ENCODE measurements around the gene ANKRD34C. TPM values are rescaled to one million over a fixed set of nuclear protein-coding genes. Genes with fewer than 3 reads are reported as not detected.

The ANKRD34C gene
- total and polyA plus RNA-seq, 2 experiments from 2014 or later, result not detected

DNA sequence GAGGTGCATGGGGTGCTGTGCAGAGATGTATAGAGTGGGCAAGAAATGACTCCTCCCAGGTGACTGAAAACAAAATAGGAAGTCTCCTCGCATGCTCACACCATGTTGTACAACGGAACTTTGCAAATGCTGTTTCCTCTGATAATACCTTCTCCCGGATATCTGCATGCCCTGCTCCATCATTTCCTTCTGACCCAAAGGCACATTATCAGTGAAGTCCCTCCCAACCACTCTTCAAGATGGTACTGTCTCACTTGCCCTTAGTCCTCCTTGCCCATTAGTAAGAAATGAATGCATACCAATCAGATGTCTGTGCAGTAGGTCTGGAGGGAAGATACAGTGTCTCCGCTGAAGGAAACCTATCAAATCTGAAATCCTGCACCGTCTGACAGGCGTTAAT lies 40.4 kb downstream of the ANKRD34C start (continued):
- TF ChIP-seq ZNF462 (CRISPR knock-in tag; IDR thresholded peaks at IDR 0.05) (no peak), ZNF114 (CRISPR knock-in tag; IDR thresholded peaks at IDR 0.05) (no peak), ETS1 (IDR thresholded peaks at IDR 0.05) (no peak), STAT1 (IDR thresholded peaks at IDR 0.05; ENCODE audit: unreplicated experiment) (no peak), NANOG (IDR thresholded peaks at IDR 0.05; ENCODE audit: borderline replicate concordance) (no peak), JUNB (IDR thresholded peaks at IDR 0.05; ENCODE audit: unreplicated experiment) (no peak)

DNA sequence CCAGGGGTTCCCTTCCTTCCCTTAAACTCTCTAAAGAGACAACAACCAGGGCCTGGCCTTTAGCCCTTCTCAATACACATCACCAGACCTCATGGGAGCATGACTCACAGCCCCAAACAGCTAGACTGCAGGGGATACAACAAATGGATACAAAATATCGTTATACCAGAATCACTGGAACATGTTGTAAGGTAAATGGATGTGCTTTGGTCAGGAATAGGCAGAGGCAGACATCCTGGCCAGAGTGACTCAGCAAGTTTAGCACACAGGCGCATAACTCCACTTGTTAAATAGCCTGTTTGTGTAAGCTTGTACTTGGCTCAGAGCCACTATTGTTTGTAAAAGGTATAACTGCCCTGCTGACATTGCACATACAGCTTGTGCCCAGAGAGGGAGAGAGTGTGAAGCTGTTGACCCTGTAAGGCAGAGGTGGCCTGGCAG lies 46.7 kb downstream of the ANKRD34C start:
- H3K36me3 ChIP-seq (ENCODE audit: insufficient read depth), result no peaks in the 10 kb centered on the region
- Mint-ChIP-seq H3K27me3 (ENCODE audit: insufficient read depth, low read depth, poor library complexity) (peaks cover 5% of the 10 kb centered on the region), H3K36me3 (ENCODE audit: low read depth) (peaks cover 3% of the 10 kb centered on the region), H3K27ac (peak overlapping the region; percentile 60; the same call in 1 of the 2 replicates), H3K9me3 (no peaks in the 10 kb centered on the region; the same call in 2 of the 3 replicates), H3K4me3 (no peak overlapping the region), H3K4me1 (peaks cover 10% of the 10 kb centered on the region)
- no peak overlapping the region for H3K27ac ChIP-seq (ENCODE audit: low read depth)
- H3K4me1 ChIP-seq (ENCODE audit: insufficient read depth), result no peaks in the 10 kb centered on the region
- peaks cover 6% of the 10 kb centered on the region; the same call in 1 of the 2 replicates for H4K20me1 ChIP-seq (replicated peaks; ENCODE audit: insufficient read depth)
- H3F3A ChIP-seq (replicated peaks; ENCODE audit: low read depth), result no peaks in the 10 kb centered on the region
- no peak overlapping the region for H3K4me2 ChIP-seq
- no peak for DNase-seq (ENCODE audit: low spot score)
- no peaks in the 10 kb centered on the region for H3K27me3 ChIP-seq (ENCODE audit: insufficient read depth)
- H3K79me2 ChIP-seq (replicated peaks; ENCODE audit: insufficient read depth), result no peaks in the 10 kb centered on the region
- H3K4me3 ChIP-seq, result no peak overlapping the region
- peak; percentile 25; the same call in 1 of the 3 replicates for ATAC-seq
- H2AFZ ChIP-seq, result no peak overlapping the region
- no peaks in the 10 kb centered on the region for H3K9me2 ChIP-seq (ENCODE audit: insufficient read depth)
- TF ChIP-seq JUNB (IDR thresholded peaks at IDR 0.05; ENCODE audit: unreplicated experiment), result no peak
- TF ChIP-seq ZNF331 (CRISPR knock-in tag; IDR thresholded peaks at IDR 0.05; ENCODE audit: low read depth), result no peak
- TF ChIP-seq ZNF114 (CRISPR knock-in tag; IDR thresholded peaks at IDR 0.05), result no peak
- no peak for TF ChIP-seq REST (IDR thresholded peaks at IDR 0.05; ENCODE audit: unreplicated experiment)
- TF ChIP-seq, protein P1, sequence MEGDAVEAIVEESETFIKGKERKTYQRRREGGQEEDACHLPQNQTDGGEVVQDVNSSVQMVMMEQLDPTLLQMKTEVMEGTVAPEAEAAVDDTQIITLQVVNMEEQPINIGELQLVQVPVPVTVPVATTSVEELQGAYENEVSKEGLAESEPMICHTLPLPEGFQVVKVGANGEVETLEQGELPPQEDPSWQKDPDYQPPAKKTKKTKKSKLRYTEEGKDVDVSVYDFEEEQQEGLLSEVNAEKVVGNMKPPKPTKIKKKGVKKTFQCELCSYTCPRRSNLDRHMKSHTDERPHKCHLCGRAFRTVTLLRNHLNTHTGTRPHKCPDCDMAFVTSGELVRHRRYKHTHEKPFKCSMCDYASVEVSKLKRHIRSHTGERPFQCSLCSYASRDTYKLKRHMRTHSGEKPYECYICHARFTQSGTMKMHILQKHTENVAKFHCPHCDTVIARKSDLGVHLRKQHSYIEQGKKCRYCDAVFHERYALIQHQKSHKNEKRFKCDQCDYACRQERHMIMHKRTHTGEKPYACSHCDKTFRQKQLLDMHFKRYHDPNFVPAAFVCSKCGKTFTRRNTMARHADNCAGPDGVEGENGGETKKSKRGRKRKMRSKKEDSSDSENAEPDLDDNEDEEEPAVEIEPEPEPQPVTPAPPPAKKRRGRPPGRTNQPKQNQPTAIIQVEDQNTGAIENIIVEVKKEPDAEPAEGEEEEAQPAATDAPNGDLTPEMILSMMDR (conservative IDR thresholded peaks at IDR 0.05; ENCODE audit: low read depth in 2 of 2), result no peak
- no peak for TF ChIP-seq EZH2 (IDR thresholded peaks at IDR 0.05; ENCODE audit: low read depth, unreplicated experiment)
- no peak for TF ChIP-seq EZH2phosphoT487 (IDR thresholded peaks at IDR 0.05; ENCODE audit: unreplicated experiment)
- TF ChIP-seq NANOG (IDR thresholded peaks at IDR 0.05; ENCODE audit: borderline replicate concordance), result no peak
- no peak for TF ChIP-seq CREB1 (CRISPR knock-in tag; IDR thresholded peaks at IDR 0.05; ENCODE audit: low read depth)

Data from GM23338 (cell line).